ENCODE measurements around the gene USB1.

GRCh38 chr16:58054289-58054688 lies 53.1 kb downstream of the USB1 start:
- TF ChIP-seq PAX5 (IDR thresholded peaks at IDR 0.05; ENCODE audit: insufficient read depth, low read length, severe bottlenecking) (no peak), POLR2A (IDR thresholded peaks at IDR 0.05; ENCODE audit: low read depth, low read length) (no peak), POLR2AphosphoS5 (IDR thresholded peaks at IDR 0.05; ENCODE audit: low read depth, low read length) (no peak), POU2F2 (IDR thresholded peaks at IDR 0.05; ENCODE audit: low read depth, low read length) (no peak), TAF1 (IDR thresholded peaks at IDR 0.05; ENCODE audit: low read depth, low read length) (no peak), SPI1 (IDR thresholded peaks at IDR 0.05; ENCODE audit: low read depth, low read length) (no peak)
